ENCODE data around the gene RNF125.
A peak's percentile ranks its signal among the peaks of the same experiment; 100 is the strongest.

Gene RNF125

DNA sequence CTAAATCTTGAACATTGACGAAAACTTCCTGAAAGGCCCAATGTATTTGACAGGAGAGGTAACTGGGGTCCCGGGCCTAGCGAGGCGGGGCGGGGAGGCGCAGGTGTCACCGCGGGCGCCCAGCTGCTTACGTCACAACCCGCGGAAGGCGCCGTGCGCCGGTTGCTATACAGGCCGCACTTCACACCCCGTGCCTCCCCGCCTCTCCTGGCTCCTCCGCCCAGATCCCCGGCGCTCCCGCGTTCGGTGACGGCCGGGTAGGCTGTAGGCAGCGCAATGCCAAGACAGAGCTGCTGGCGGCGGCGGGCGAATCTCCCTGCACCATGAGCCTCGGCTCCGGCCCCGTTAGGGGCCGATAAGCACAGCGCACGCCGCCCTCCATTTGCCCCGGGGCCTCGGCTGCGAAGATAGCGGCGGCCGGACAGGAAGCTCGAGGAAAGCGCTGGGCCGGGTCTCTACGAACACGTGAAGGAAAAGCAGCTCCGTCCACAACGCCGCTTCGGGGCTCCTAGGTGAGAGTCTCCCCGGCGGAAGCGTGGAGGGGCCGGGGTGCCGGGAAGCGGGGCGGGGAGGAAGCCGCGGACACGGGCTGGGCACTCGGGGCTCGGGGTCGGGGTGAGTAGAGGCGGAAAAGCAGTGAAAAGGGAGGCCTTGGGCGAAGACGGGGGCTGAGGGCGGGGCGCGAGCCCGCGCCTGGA, 73.2 kb downstream of the RNF125 start, which contains the start of gene RNF138:
TSS of gene RNF138 (plus strand) at position 151 of the 698 bp plus-strand sequence. CDS start 903 bp downstream, outside the sequence.
- peak; percentile 91 for DNase-seq

DNA sequence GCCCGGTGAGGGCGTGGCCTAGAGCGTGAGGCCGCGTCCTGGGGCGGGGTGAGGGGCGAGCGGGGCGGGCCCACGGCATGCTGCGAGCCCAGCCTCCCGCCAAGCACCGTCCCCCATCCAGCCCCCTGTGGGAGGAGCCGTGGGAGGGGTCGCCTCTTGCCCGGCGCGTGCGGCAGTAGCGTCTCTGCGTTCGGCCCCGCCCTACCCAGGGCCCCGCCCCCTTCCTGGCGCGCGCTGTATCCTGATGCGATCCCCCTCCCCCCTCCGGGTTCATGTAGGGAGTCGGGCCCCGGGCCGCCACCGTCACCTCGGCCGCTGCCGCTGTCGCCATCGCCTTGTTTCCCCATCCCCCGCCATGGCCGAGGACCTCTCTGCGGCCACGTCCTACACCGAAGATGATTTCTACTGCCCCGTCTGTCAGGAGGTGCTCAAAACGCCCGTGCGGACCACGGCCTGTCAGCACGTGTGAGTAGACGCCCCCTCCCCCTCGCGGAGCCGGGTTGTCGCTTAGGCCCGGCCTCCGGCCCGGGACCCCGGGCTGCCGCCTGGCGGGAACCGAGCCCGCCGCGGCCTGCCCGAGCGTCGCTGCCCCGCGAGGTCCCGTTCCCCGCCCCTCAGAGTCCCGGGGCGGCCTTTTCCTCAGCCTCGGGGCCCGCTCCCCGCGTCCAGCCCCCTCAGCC, 73.9 kb downstream of the RNF125 start:
- DNase-seq = peak; percentile 100

DNA sequence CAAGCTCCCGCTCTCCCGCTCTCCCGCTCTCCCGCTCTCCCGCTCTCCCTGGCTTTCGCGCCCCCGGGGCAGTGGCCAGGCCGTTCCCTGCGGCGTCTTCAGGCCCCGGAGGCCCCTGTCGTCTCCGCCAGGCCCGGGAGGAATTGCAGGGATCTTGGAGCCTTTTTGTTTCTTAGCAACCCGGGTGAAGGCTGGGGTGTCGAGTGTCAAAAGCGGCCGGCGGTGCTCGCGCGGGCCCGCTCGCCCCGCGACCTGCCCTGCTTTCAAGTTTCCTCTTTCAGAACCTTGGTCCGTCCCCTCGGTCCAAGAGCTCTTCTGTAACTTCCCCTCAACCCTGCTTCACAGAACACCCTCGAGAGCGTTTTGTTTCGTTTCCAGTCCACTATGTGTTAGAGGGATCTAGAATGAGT, 74.5 kb downstream of the RNF125 start:
- DNase-seq = peak; percentile 77

DNA sequence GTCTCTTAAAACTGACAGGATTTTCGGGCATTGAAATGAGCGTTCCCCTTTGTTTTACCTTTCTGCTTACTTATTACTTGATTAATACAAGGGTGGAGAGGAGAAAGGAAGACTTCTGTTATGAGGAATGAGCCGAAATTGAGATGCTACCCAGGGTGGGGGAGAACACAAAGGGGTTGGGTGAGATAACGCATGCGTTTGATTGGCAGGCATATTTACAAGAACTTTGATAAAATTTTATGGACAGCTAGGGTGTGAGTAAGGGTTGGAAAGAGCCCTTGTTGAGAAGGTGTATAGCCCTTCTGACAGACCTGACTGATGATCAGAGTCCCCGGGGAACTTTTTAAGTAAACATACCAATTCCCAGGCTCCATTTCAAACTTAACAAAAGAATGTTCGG, 74.9 kb downstream of the RNF125 start:
- DNase-seq = no peak

DNA sequence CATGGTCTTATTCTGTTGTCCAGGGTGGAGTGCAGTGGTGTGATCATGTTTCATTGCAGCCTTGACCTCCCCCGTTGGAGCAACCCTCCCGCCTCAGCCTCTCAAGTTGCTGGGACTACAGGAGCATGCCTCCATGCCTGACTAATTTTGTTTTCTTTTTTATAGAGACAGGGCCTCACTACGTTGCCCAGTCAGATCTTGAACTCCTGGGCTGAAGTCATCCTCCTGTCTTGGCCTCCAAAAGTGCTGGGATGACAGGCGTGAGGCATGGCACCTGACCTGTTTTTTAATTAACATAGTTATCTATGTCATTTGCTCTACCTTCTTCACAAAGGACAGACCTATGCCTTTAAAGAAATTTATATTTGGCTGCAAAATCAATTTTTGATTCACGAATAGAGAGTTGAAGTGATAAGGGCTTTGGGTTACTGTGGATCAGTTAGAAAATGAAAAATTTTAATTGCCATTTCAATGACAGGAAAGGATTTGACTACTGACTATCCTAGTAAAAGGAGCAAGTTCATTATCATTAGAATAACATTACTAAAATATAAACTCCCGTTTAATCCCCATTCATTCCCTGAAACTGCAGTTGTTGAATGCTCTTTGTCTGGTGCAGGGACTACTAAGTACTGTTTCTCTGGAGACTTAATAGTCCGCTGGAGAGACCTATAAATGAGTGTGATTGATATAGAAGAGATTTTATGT, 76.7 kb downstream of the RNF125 start:
- no peak for DNase-seq

DNA sequence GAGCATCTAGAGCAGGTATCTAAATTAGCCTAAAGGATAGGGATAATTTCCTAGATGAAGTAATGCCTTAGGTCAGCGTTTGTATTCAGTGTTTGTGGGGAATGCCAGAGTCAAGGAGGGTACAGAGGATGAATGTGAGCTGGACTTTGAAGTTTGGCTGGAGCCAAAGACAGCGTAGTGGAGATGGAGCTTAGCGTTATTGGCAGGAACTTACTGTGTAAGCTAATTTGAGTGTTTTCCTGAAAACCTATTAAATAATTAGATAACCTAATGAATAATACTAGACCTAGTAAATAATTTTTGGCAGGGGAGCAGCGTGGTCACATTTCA, 77.2 kb downstream of the RNF125 start:
- no peak for DNase-seq

DNA sequence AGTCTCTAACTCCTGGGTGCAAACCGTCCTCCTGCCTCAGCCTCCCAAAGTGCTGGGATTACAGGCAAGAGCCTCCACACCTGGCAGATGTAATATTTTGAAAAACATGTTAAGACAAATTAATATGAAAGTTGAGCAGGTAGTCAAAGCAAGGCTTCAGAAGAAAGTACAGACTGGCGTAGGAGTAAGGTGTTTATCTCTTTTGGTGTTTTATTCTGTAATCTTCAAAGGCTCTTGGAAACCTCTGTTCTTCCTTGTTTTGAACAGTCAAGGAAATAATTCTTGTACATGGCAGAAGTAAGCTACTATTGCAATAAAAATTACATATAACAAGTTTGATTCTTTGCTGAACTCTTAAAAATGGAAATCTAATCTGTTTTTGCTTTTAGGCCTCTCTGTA, 78.3 kb downstream of the RNF125 start:
- no peak for DNase-seq

DNA sequence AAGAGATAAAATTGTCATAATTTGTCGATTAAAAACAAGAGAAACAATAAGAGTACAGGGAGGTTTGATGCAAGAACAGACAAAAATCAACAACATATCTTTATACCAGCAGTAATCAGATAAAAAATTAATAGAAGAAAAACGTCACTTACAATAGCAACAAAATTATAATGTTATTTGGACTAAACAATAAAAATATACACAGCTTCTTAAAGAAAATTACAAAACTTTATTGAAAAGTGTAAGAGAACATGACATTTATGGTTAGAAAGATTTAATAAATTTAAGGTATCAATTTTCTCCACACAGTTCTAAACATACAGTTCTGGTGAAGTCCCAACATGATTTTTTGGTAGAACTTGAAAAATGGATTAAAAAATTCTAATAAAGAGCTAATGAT, 85.9 kb downstream of the RNF125 start:
- no peak for DNase-seq

DNA sequence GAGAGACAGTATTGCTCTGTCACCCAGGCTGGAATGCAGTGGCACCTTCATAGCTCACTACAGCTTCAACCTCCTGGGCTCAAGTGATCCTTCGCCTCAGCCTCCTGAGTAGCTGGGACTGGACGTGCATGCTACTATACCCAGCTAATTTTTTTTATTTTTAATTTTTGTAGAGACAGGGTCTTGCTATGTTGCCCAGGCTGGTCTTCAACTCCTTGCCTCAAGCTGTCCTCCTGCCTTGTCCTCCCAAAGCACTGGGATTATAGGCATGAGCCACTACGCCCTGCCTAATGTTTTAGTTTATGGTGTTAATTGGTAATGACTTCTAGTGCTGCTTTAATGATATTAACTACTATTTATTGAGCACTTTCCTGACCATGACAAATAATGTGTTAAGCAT, 91.4 kb downstream of the RNF125 start:
- no peak for DNase-seq

DNA sequence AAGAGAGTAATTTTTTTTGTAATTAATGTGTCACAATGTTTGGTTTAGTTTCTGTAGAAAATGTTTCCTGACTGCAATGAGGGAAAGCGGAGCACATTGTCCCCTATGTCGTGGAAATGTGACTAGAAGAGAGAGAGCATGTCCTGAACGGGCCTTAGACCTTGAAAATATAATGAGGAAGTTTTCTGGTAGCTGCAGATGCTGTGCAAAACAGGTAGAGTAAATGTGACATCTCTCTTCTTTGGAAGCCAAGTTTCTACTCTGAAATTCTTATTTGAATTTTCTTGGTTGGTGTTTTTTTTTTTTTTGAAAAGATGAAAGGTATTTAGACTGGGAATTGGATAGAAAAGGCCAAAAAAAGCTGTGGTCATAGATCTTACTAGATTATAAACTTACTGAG, 93.1 kb downstream of the RNF125 start:
- DNase-seq = no peak

DNA sequence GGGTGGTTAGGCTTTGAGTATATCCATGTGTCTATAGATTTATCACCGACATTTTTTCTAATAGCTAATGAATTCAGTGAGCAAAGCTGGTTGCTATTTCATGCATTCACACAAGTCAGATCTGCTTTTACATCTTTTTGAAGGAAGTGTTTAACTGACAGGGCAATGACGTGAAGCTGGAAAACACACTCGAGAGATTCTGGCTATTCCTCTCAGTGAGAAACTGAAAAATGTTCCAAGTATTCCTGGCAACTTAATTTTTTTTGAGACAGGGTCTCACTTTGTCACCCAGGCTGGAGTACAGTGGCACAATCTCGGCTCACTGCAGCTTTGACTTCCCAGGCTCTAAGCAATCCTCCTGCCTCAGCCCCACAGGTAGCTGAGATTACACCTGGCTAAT, 94.2 kb downstream of the RNF125 start:
- DNase-seq = no peak

DNA sequence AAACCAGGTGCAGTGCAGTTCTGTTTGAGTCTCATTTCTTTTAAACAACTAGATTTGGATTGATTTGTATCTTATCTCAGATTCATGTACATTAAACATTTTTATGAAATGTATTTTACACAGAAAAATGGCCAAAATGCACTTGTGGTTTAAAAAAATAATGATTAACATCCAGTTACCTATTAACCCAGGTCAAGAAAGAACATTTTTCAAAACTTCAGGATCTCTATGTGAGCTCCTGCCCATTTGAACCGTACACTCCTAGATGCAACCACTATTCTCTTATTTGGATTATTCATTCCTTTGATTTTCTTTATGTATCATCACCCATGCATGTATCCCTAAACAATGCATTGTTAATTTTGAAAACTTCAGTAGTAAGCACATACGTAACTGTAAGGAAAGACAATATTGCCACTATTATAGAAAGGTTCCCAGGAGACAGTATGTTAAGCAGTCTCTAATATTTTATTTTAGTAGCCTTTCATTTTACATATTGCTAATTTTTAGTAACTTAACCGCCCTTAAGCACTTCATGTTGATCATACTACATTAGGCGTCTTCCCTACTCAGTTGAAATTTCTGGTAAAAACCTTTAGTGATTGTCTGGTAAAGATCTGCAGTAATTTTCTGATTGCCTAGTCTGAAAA, 95.8 kb downstream of the RNF125 start:
- DNase-seq = no peak

DNA sequence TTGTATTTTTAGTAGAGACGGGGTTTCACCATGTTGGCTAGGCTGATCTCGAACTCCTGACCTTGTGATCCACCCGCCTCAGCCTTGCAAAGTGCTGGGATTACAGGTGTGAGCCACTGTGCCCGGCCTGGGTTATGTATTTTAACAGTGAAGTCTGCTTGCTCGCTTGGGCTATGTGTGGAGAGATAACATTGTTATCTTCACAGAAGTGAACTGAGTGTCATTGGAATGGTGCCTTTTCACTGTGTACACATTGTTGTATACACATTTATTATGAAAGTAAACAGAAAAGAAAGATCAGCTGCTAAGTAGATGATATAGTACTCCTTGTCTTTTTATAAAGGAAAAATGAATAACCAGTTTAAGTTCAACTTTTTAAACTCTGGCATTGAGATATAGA, 103.4 kb downstream of the RNF125 start:
- no peak for DNase-seq

Measured in femur (tissue), 1 donor.